Urinary bladder (tissue), 4 donors: ENCODE measurements around the gene RPS6KA2. TPM values are rescaled to one million over a fixed set of nuclear protein-coding genes. Genes with fewer than 3 reads are reported as not detected.

Experiments used
- DNase-seq: peaks from one replicate; pipeline ENCODE4 v3.0.0-alpha.2; 2015; ENCODE audit errors: extremely low spot score
- H3K27ac ChIP-seq: one replicate; pipeline ENCODE4 v1.5.1; 2013; ENCODE audit warnings: low read depth, mild to moderate bottlenecking, moderate library complexity
- H3K36me3 ChIP-seq: one replicate; pipeline ENCODE4 v1.6.1; 2013; ENCODE audit warnings: mild to moderate bottlenecking, moderate library complexity; ENCODE audit not compliant: insufficient read depth
- H3K4me1 ChIP-seq: one replicate; pipeline ENCODE4 v1.6.1; 2013; ENCODE audit warnings: mild to moderate bottlenecking, moderate library complexity; ENCODE audit not compliant: insufficient read depth
- H3K4me3 ChIP-seq: one replicate; pipeline ENCODE4 v1.5.1; 2013; ENCODE audit warnings: low read depth, low read length
- WGBS: extraction: QIAGEN DNeasy Blood & Tissue Kit; methylation state at CpG from one replicate; pipeline ENCODE4 v1.1.7; 2013; 5-methylcytosine and 5-hydroxymethylcytosine counted together
- polyA plus RNA-seq: library from polyadenylated mRNA; stranded (reverse); fragments of 200-250 nt; gene quantifications from one replicate; pipeline ENCODE4 v1.2.3, GENCODE V29; 2013
- total RNA-seq: library from RNA; depleted of rRNA; stranded (reverse); fragments of >200 nt; gene quantifications from one replicate; pipeline ENCODE4 v1.2.3, GENCODE V29; 2014
- donor health status: healthy with polysubstance abuse.
- donor health status: healthy.

The RPS6KA2 gene
- total and polyA plus RNA-seq, 2 donors = 34.7 to 67.0 TPM

DNA sequence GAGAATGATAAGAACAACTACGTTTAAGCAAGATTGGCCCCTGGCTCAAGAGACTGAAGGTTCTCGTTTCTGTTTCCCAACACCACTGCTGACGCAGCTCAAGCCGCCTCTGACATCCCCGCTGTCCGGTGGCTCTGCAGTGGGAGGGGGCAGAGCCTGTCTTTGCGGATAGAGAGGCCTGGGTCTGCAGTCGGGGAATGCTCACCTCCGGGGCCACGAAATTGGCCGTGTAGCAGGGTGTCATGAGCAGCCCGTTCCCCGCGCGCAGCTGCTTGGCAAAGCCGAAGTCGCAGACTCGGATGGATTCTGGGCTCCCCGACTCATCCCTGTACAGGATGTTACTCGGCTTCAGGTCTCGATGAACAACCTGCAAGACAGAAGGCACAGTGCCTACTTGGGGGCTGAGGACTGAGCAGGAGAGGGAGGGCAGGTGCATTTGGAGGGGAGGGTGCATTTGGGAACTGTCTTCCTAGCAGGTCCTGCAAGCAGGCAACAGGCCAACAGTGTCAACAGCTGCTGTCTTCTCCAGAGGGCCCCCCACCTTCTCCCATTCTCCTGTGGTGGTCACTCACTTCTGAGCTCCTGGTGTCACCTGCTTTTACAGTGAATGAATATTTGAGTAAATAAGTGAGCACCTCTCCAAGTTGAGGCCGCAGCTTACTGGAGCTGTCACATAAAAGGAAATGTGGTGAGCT is 203.9 kb downstream of the RPS6KA2 start:
- no peak for DNase-seq
- no peaks in the 10 kb centered on the region for H3K4me1 ChIP-seq
- H3K27ac ChIP-seq = no peak overlapping the region
- H3K4me3 ChIP-seq = no peak overlapping the region
- H3K36me3 ChIP-seq = no peaks in the 10 kb centered on the region
- 92% methylated on average over 22 of the region's 22 CpGs for WGBS

DNA sequence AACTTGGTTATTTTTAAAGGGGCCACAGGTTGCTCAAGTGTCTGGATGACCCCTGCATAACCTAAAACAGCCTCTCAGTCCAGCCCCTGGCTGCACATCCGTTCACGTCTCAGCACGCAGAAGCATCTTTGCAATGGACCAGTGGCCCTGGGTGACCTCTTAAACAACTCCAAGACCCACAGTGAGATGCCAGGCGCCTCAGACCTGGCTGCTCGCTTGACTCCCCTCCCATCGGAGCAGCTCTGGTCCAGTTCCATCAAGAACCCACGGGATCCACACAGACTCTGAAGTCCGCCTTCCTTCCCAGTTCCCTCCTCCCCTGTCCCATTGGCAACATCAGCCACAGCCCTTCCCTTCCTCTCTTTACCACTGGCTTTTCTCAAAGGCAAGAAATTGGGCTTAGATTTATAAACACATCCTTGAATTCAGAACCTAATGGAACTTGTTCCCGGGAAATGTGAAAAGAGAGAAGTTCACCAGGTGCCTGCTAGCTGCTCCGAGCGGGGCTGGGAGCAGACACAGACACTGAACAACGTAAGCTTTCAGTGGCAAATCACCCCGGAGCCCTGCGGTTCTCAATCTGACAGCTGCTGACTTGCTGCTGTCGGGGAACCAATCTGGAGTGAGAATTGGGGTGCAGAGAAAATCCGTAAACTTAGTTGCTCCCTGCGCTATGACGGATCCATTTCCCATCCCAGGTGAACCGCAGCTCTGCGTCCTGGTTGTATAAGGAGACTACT is 204.7 kb downstream of the RPS6KA2 start:
- no peak for DNase-seq
- no peaks in the 10 kb centered on the region for H3K36me3 ChIP-seq
- H3K4me1 ChIP-seq = no peaks in the 10 kb centered on the region
- H3K4me3 ChIP-seq = no peak overlapping the region
- no peak overlapping the region for H3K27ac ChIP-seq
- WGBS = 89% methylated on average over 20 of the region's 20 CpGs

DNA sequence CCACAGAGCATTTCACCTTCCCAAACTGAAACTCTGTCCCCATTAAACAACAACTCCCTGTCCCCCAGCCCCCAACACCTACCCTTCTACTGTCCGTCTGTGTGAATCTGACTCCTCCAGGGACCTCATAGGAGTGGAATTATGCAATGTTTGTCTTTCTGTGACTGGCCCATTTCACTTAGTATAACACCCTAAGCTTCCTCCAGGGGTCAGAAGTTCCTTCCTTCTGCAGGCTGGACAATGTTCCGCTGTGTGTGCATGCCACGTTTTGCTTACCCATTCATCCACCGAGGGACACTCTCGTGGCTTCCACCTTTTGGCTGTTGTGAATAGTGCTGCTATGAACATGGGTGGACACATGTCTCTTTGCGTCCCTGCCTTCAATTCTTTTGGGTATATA is 206.7 kb downstream of the RPS6KA2 start:
- 54% methylated on average over 6 of the region's 6 CpGs for WGBS
- Histone ChIP-seq H3K4me3 (no peak overlapping the region), H3K27ac (no peak overlapping the region), H3K4me1 (no peaks in the 10 kb centered on the region), H3K36me3 (no peaks in the 10 kb centered on the region)
- DNase-seq = no peak

DNA sequence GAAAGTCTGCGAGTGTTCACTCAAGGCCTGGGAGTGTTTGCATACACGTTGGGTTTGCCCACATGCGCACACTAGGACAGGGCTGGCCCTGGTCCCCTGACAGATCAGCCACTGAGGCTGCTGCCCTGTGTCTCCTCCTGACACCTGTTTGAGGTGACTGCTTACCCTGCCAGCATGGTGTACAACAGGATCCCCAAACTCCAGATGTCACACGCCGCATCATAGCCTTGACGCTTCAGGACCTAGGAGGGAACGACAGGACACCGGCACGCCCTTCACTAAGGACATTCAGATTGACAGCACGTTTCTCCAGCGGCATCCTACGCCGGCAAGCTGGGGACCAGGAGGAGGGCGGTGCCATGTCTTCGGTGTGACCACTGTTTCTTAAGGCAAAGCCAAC is 207.3 kb downstream of the RPS6KA2 start:
- Histone ChIP-seq H3K36me3 (no peaks in the 10 kb centered on the region), H3K4me3 (no peak overlapping the region), H3K27ac (no peak overlapping the region), H3K4me1 (no peaks in the 10 kb centered on the region)
- no peak for DNase-seq
- 92% methylated on average over 15 of the region's 15 CpGs for WGBS

DNA sequence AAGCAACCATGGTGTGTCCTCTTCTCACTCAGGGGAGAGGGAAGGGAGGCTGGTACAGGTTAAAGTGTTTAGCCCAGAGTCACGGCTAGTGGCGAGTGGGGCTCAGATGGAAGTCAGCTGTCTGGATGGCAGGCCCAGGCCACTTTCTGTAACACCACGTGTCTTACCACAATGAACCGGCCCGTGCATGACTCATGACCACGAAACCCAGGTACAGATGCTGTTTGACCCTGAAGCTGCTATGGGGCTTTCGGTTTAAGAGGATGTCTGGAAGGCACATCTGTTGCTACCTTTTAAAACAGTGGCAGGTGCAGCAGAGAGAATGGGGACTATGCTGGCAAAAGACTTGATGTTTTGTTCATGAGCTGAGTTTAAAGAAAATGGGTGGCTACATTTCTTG is 207.8 kb downstream of the RPS6KA2 start:
- Histone ChIP-seq H3K36me3 (no peaks in the 10 kb centered on the region), H3K4me3 (no peak overlapping the region), H3K27ac (no peak overlapping the region), H3K4me1 (no peaks in the 10 kb centered on the region)
- DNase-seq = no peak
- 77% methylated on average over 7 of the region's 7 CpGs for whole genome bisulfite sequencing

DNA sequence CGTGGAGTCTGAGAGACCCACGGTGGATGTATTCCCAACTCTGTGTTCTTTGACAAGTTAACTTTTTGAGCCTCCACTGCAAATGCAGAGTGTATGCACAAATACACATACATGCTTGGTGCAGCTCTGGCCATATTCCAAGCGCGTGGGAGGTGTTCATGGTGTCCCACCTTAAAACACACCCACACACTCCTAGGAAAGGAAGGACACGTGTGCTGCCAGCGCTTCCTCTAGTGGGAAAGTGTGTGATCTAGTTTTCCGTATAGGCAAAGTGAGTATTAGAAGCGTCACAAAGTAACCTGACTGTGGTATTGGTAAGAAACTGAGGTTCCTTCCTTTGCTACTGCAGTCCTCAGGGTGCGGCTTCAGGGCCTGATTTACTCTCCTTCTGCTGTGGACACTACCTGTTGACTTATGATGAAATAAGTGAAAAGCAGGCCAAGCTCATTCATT is 208.3 kb downstream of the RPS6KA2 start:
- Histone ChIP-seq H3K4me3 (no peak overlapping the region), H3K27ac (no peak overlapping the region), H3K36me3 (no peaks in the 10 kb centered on the region), H3K4me1 (no peaks in the 10 kb centered on the region)
- DNase-seq = no peak
- WGBS = 91% methylated on average over 9 of the region's 9 CpGs

DNA sequence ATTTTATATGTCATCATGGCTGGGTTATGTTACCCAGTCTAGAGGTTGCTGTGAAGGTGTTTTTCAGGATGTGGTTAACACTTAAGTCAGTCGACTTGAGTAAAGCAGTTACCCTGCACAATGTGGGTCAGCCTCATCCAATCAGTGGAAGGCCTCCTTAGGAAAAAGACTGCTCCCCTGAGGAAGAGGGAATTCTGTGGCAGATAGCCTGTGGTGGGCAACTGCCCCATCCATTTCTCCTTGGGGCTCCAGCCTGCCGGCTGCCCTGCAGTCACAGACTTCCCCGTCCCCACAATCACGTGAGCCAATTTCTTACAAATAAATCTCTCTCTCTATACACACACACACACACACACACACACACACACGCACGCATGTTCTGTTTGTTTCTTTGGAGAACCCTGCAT is 209.8 kb downstream of the RPS6KA2 start:
- WGBS = 87% methylated on average over 6 of the region's 6 CpGs
- no peak for DNase-seq
- Histone ChIP-seq H3K4me3 (no peak overlapping the region), H3K4me1 (no peaks in the 10 kb centered on the region), H3K36me3 (peaks cover 7% of the 10 kb centered on the region), H3K27ac (no peak overlapping the region)

DNA sequence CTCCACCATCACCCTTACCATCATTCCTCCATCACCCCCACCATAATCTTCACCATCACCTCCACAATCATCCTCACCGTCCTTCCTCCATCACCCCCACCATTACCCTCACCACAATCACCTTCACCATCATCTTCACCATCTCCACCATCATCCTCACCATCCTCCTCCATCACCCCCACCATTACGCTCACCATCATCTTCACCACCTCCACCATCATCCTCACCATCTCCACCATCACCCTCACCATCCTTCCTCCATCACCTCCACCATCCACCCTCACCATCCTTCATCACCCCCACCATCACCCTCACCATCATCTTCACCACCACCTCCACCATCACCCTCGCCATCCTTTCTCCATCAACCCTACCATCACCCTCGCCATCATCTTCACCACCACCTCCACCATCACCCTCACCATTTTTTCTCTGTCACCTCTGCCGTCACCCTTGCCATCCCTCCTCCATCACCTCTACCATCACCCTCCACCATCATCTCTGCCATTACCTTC is 211.2 kb downstream of the RPS6KA2 start:
- Histone ChIP-seq H3K4me3 (no peak overlapping the region), H3K27ac (no peak overlapping the region), H3K36me3 (peaks cover 9% of the 10 kb centered on the region), H3K4me1 (no peaks in the 10 kb centered on the region)
- 85% methylated on average over 5 of the region's 5 CpGs for WGBS
- DNase-seq = no peak

DNA sequence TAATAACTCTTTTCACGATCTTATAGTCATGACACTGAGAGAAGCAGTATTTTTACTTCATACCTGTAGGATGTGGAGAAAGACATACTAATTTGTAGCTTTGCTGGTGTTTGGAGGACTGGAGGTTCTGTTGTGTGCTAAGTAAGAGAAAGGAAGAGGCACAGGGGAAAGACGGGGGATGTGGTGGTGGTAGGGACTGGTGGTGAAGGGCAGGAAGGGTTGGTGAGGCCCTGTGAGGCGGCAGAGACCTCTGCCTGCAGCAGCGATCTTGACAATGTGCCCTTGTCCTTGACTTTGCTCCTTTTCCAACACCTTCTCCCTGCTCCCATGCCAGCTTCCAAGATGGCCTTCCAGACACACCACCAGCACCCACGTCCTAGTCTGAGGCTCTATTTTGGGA is 211.7 kb downstream of the RPS6KA2 start:
- DNase-seq = no peak
- Histone ChIP-seq H3K36me3 (peaks cover 9% of the 10 kb centered on the region), H3K4me1 (no peaks in the 10 kb centered on the region), H3K4me3 (no peak overlapping the region), H3K27ac (no peak overlapping the region)
- 87% methylated on average over 5 of the region's 5 CpGs for WGBS

DNA sequence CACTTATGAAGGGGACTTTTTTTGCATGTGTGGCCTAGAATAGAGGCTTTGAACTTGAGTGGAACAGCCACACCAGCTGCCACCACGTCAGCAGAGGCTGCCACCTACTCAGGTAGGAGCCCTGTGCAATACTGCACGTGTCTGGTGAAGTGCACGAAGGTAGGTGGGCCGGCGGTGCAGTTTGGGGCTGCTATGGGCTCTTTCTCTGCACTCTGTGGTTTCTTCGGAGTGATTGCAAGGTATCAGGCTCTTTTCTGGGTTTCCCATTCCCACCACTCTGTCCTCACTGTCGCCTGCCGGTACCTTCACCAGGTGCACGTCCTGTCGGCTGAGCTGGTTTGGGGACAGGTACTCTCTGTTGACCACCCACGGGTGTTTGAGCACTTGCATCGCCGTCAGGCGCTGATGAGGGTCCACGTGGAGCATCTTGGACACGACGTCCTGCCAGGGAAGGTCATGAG is 213.5 kb downstream of the RPS6KA2 start:
- WGBS = 93% methylated on average over 17 of the region's 17 CpGs
- H3K27ac ChIP-seq = no peak overlapping the region
- no peak overlapping the region for H3K4me3 ChIP-seq
- H3K36me3 ChIP-seq = peaks cover 9% of the 10 kb centered on the region
- DNase-seq = no peak
- no peaks in the 10 kb centered on the region for H3K4me1 ChIP-seq

DNA sequence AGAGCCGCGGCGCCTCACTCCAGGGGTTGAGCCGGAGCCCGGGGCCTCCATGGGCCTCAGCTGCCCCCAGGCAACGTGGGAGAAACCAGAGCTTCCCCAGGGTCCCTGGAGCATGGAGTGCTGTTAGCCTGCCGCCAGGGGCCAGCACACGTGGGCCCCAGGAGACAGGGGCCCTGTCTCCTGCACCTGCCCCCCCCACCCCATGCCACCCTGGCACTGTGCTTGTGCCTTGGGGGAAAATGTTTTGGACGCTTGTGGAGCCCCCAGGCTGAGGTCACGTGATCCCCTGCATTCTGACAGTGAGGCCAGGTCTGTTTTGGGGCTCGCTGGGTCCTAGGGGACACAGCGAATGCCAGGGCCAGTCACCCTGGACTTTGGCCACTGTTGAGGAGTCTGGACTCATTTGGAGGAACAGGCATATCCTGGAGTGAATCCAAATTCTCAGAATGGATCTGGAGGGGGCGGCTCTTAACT is 214.1 kb downstream of the RPS6KA2 start:
- Histone ChIP-seq H3K27ac (no peak overlapping the region), H3K4me1 (no peaks in the 10 kb centered on the region), H3K36me3 (peaks cover 9% of the 10 kb centered on the region), H3K4me3 (no peak overlapping the region)
- 89% methylated on average over 13 of the region's 13 CpGs for WGBS
- DNase-seq = no peak

DNA sequence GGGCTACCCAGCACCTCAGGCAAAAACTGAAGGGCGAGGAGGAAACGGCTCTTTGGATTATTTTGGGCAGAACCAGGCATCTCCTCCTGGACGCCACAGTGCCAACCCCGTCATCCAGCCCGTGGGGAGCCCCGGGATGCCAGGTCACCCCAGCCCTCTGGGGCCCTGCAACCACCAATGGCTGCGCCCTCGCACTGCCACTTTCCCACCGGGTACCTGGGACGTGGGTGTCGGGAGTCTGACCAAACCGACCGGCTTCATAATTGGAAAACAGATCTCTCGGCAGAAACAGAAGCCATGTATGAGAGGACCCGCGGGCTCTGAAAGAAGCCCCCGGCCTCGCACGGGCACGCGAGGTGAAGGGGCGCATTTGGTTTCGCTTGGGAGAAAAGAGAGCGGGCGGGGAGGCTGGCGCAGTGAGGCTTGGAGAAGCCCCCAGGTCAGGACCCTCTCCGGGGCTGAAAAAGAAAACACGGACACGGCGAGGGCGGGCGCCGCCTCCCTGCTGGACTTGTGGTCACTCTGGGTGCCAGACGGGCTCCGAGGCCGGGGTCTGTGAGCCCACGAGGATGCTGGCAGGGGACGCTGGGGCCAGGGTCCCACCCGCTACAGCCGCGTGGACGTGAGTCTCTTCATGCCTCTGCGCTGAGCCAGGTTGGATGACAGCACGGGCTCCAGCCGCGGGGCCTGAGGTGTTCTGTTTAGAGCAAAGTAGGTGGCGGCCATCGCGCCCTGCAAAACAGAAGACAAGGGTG is 214.7 kb downstream of the RPS6KA2 start:
- WGBS = 93% methylated on average over 49 of the region's 49 CpGs
- Histone ChIP-seq H3K4me3 (no peak overlapping the region), H3K4me1 (no peaks in the 10 kb centered on the region), H3K36me3 (peaks cover 9% of the 10 kb centered on the region), H3K27ac (no peak overlapping the region)
- DNase-seq = no peak

DNA sequence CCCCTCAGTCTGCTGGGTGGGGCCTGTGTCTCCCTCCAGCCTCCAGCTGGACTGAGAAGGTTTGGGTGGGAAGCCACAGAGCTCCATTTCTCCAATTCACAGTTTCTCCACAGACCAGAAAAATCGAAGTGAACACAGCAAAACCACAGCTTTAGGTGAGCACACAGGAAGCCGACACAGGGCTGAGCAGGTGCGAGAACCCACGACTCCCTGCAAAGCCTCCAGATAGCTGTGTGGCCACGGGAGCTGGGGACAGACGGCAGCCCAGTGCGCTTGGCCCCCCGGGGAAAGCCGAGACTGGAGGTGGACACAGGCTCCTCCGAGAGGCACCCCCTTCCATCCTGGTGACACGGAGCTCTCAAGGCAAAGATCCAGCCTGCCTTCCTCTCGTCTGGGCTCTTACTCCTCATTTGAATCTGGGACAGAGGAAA is 215.3 kb downstream of the RPS6KA2 start:
- no peaks in the 10 kb centered on the region for H3K4me1 ChIP-seq
- no peak overlapping the region for H3K27ac ChIP-seq
- 88% methylated on average over 12 of the region's 12 CpGs for WGBS
- H3K36me3 ChIP-seq = peaks cover 9% of the 10 kb centered on the region
- H3K4me3 ChIP-seq = no peak overlapping the region
- DNase-seq = no peak
